Measurements from ENCODE around the gene BTN1A1.
"Not testable (repeated sequence)": the region's sequence is repeated elsewhere in the genome, so short reads cannot be mapped to it uniquely, and the experiment has no call there.

The BTN1A1 gene

GRCh38 chr6:26521600-26522391, 21.7 kb downstream of the BTN1A1 start:
- DNase-seq (ENCODE audit: low read depth in 1 of 2, low spot score in 1 of 2), result peak; percentile 56 to 58
- H3K27ac ChIP-seq (replicated peaks), result peak overlapping the region; percentile 60

GRCh38 chr6:26522486-26523228, 22.6 kb downstream of the BTN1A1 start:
- DNase-seq (ENCODE audit: low read depth in 1 of 2, low spot score in 1 of 2), result peak in 1 of 2 experiments; percentile 11
- not testable (repeated sequence) for H3K27ac ChIP-seq (replicated peaks); H3K4me3 ChIP-seq (replicated peaks; ENCODE audit: insufficient read depth, low read length); H3K27me3 ChIP-seq (ENCODE audit: insufficient read depth, poor library complexity, severe bottlenecking)

More at GRCh38 chr6:26521600-26522391, 21.7 kb downstream of the BTN1A1 start:
- peak overlapping the region; percentile 57 for H3K4me3 ChIP-seq (replicated peaks; ENCODE audit: insufficient read depth, low read length)
- no peaks in the 10 kb centered on the region for H3K27me3 ChIP-seq (ENCODE audit: insufficient read depth, poor library complexity, severe bottlenecking)
- TF ChIP-seq GABPA (IDR thresholded peaks at IDR 0.05; ENCODE audit: low read depth) (no peak), SPI1 (IDR thresholded peaks at IDR 0.05; ENCODE audit: borderline replicate concordance, low read depth) (no peak), REST (IDR thresholded peaks at IDR 0.05; ENCODE audit: insufficient replicate concordance, low read depth) (no peak), POLR2AphosphoS5 (IDR thresholded peaks at IDR 0.05; ENCODE audit: low read depth) (no peak)

GRCh38 chr6:26524314-26524713, 24.2 kb downstream of the BTN1A1 start:
- not testable (repeated sequence) for DNase-seq (ENCODE audit: low read depth in 1 of 2, low spot score in 1 of 2)

GRCh38 chr6:26524722-26525370, 24.7 kb downstream of the BTN1A1 start:
- DNase-seq (ENCODE audit: low read depth in 1 of 2, low spot score in 1 of 2), result peak in 1 of 2 experiments; percentile 17
- Histone ChIP-seq H3K27me3 (ENCODE audit: insufficient read depth, poor library complexity, severe bottlenecking) (no peaks in the 10 kb centered on the region), H3K4me3 (replicated peaks; ENCODE audit: insufficient read depth, low read length) (no peak overlapping the region), H3K27ac (replicated peaks) (no peak overlapping the region)
- TF ChIP-seq REST (IDR thresholded peaks at IDR 0.05; ENCODE audit: insufficient replicate concordance, low read depth) (no peak), GABPA (IDR thresholded peaks at IDR 0.05; ENCODE audit: low read depth) (no peak), POLR2AphosphoS5 (IDR thresholded peaks at IDR 0.05; ENCODE audit: low read depth) (no peak), SPI1 (IDR thresholded peaks at IDR 0.05; ENCODE audit: borderline replicate concordance, low read depth) (peak; percentile 44; the same call in 1 of the 2 replicates)
- TF ChIP-seq, protein P1, sequence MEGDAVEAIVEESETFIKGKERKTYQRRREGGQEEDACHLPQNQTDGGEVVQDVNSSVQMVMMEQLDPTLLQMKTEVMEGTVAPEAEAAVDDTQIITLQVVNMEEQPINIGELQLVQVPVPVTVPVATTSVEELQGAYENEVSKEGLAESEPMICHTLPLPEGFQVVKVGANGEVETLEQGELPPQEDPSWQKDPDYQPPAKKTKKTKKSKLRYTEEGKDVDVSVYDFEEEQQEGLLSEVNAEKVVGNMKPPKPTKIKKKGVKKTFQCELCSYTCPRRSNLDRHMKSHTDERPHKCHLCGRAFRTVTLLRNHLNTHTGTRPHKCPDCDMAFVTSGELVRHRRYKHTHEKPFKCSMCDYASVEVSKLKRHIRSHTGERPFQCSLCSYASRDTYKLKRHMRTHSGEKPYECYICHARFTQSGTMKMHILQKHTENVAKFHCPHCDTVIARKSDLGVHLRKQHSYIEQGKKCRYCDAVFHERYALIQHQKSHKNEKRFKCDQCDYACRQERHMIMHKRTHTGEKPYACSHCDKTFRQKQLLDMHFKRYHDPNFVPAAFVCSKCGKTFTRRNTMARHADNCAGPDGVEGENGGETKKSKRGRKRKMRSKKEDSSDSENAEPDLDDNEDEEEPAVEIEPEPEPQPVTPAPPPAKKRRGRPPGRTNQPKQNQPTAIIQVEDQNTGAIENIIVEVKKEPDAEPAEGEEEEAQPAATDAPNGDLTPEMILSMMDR (IDR thresholded peaks at IDR 0.05; ENCODE audit: insufficient read depth, low read length), result no peak

More at GRCh38 chr6:26524314-26524713, 24.2 kb downstream of the BTN1A1 start:
- not testable (repeated sequence) for H3K4me3 ChIP-seq (replicated peaks; ENCODE audit: insufficient read depth, low read length); H3K27me3 ChIP-seq (ENCODE audit: insufficient read depth, poor library complexity, severe bottlenecking); H3K27ac ChIP-seq (replicated peaks)

DNA sequence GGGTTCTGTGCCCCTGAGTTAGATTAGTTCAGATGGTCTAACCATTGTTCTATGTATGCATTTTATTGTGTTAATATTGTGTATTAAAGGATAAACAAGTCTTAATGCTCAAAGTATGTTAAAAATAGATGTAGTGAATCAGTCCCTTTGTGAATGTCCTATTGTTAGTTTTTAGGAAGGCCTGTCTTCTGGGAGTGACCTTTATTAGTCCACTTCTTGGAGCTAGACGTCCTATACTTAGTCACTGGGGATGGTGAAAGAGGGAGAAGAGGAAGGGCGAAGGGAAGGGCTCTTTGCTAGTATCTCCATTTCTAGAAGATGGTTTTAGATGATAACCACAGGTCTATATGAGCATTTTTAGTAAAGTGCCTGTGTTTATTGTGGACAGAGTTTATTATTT, 25.7 kb downstream of the BTN1A1 start:
- Histone ChIP-seq H3K27ac (replicated peaks) (no peak overlapping the region), H3K27me3 (ENCODE audit: insufficient read depth, poor library complexity, severe bottlenecking) (no peaks in the 10 kb centered on the region), H3K4me3 (replicated peaks; ENCODE audit: insufficient read depth, low read length) (no peak overlapping the region)
- TF ChIP-seq POLR2AphosphoS5 (IDR thresholded peaks at IDR 0.05; ENCODE audit: low read depth), result no peak
- no peak for TF ChIP-seq SPI1 (IDR thresholded peaks at IDR 0.05; ENCODE audit: borderline replicate concordance, low read depth)
- TF ChIP-seq GABPA (IDR thresholded peaks at IDR 0.05; ENCODE audit: low read depth), result no peak
- TF ChIP-seq, protein P1 (IDR thresholded peaks at IDR 0.05; ENCODE audit: insufficient read depth, low read length), result no peak
- TF ChIP-seq REST (IDR thresholded peaks at IDR 0.05; ENCODE audit: insufficient replicate concordance, low read depth), result no peak
- DNase-seq (ENCODE audit: low read depth in 1 of 2, low spot score in 1 of 2), result no peak

Measured in HL-60 (cell line).